ENCODE data around the gene TCEAL6. TPM values are rescaled to one million over a fixed set of nuclear protein-coding genes. Genes with fewer than 3 reads are reported as not detected.
"Not testable (repeated sequence)": the region's sequence is repeated elsewhere in the genome, so short reads cannot be mapped to it uniquely, and the experiment has no call there.

Gene TCEAL6
- not detected in 2 replicates for total RNA-seq

DNA sequence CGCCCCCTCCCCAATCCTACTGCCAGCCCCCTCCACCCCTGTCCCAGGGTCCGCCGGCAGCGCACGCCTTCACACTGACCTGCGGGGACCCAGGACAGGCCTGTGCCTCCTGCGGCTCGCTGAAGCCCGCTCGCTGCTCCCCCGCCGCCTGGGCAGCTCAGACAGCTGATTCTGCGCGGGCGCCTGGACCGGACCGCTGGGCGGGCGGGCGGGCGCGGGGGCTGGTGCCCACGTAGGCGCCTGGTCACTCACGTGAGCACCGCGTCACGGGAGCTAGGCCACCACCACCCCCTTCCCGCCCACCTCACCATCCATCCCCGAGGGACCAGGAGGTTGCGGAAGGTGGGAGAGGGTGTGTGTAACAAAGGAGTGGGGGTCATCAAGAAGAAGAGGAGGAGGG, at the start of gene TCEAL6:
Gene TCEAL6 (minus strand): TSS at position 208 of the 400 bp plus-strand sequence.
- not testable (repeated sequence) for DNase-seq (ENCODE audit: low read depth, low spot score)

DNA sequence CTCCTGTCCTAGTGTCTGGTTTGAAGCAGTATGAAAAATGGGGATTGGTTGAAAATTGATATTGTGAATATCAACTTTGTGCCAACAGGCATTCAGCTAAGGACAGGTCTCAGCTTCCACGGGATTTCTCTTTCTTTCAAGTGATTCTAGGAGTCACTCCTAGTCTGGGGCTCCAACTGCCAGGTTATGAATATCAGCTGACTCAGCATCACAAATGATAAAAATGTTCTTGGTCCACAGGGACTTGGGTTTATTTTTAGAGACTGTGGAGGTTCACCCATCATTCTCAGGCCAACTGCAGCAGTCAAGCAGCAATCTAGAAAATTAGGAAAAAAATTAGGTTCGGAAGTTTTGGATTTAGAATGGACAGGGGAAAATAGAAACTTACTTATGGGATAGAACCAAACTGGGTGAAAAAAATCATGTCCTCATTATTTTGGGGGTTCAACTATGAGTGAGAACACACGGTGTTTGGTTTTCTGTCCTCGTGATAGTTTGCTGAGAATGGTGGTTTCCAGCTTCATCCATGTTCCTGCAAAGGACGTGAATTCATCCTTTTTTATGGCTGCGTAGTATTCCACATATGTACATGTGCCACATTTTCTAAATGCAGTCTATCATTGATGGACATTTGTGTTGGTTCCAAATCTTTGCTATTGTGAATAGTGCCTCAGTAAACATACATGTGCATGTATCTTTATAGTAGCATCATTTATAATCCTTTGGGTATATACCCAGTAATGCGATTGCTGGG, 43.9 kb upstream of the TCEAL6 start:
- DNase-seq (ENCODE audit: low read depth, low spot score): no peak

GRCh38 chrX:102155806-102156179, 13.5 kb upstream of the TCEAL6 start, which contains the start of gene BEX5:
Gene BEX5, minus strand, starts transcription at chrX:102155977. Its CDS starts 1,712 bp downstream, at chrX:102154265.
- DNase-seq (ENCODE audit: low read depth, low spot score): peak; percentile 24

DNA sequence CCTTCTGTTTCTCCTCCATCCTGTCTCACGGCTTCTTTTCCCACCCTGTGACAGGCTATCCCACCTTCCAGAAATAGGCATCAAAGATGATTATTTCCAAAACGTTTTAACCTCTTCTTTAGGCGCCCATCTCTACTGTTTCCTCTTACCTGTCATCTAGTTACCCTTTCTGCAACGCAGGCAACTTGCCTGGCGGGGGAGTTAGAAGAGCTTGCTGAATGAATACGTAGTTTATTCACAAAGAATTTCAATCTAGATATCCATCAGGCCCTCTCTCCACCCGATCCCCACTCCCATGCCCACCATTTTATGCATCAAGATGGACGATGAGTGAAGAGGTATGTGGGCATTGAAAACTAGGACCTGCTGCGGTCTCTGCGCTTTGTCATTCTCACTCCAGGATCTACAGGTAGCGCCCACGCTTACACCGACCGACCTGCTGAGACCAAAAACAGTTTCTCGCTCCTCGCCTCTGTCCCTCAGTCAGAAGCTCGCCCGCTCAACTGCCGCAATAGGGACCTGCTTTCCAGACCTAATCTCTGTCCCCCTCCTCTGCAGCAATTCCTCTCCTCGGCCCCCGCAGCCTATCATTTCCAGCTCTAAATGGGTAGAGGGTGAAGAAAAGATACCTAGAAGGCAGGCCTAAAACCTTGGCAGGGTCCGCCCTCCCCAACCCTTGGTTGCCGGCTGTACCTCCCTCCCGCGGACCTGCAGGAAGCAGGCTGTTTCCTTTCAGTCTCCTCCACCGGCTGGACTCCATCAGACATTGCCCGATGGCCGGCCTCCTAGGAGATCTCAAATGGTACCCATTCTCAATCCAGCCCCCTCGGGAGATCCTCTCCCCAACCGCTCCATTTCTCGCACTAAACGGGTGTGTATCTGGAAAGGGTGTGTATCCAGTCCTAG, 12.9 kb upstream of the TCEAL6 start:
- no peak for DNase-seq (ENCODE audit: low read depth, low spot score)

DNA sequence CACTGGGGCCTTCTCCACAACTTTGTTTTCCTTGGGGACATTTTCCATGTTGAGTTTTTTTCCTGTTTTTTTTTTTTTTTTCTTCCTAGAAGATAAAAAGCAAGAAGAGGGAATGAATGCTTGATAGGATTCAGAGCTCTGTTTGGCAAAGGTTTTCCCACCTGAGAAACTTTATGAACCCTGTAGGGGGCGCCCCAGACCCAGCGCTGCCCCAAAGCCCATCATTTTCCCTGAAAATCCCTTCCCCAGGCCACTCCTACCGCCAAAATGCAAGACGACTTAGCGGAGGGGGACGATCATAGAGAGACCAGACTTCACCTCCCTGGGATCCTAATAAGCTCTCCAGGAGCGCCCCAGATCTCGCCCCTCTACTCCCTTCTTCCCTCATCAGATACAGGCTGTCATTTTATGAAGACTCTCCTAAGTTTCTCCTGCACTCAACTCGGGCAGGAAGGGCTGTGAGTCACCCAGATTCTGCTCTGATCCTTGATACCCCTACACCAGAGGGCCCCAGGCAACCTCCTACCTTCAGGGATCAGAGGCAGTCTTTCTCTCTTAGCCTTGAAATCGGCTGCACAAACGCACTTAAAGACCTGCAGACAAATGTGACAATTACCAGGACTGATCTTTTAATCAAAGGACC, 12.1 kb upstream of the TCEAL6 start:
- no peak for DNase-seq (ENCODE audit: low read depth, low spot score)

GRCh38 chrX:102141631-102142030, 650 bp downstream of the TCEAL6 start:
- DNase-seq (ENCODE audit: low read depth, low spot score): not testable (repeated sequence)

- DNase-seq (ENCODE audit: low read depth, low spot score): not testable (repeated sequence)
Observed at GRCh38 chrX:102140876-102141275, 1.4 kb downstream of the TCEAL6 start.

DNA sequence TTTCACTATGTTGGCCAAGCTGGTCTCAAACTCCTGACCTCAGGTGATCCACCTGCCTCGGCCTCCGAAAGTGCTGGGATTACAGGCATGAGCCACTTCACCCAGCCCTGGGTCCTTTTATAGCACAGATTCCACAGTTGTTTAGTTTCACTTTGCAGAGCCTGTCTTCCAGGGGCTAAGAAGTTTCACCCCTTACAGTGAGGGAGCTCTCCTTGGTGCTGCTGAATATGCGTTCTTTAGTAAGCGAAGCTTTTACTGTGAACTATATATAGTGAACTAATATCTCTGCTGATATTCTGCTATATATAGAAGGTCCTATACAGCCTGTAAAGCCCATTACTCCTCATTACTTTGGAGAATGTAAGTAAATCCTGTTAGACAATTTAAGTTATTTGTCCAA, 4.2 kb downstream of the TCEAL6 start:
- no peak for DNase-seq (ENCODE audit: low read depth, low spot score)

GRCh38 chrX:102129473-102129872, 12.8 kb downstream of the TCEAL6 start:
- DNase-seq (ENCODE audit: low read depth, low spot score): no peak

DNA sequence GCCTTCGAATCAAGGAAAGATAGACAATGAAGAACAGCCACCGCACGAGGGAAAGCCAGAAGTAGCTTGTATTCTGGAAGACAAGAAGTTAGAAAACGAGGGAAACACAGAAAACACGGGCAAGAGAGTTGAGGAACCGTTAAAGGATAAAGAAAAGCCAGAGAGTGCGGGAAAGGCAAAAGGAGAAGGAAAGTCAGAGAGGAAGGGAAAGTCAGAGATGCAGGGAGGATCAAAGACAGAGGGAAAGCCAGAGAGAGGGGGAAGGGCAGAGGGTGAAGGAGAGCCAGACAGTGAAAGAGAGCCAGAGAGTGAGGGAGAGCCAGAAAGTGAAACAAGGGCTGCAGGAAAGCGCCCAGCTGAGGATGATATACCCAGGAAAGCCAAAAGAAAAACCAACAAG, 15.4 kb downstream of the TCEAL6 start:
- no peak for DNase-seq (ENCODE audit: low read depth, low spot score)

GRCh38 chrX:102126080-102126818, 16.0 kb downstream of the TCEAL6 start:
- DNase-seq (ENCODE audit: low read depth, low spot score): not testable (repeated sequence)

DNA sequence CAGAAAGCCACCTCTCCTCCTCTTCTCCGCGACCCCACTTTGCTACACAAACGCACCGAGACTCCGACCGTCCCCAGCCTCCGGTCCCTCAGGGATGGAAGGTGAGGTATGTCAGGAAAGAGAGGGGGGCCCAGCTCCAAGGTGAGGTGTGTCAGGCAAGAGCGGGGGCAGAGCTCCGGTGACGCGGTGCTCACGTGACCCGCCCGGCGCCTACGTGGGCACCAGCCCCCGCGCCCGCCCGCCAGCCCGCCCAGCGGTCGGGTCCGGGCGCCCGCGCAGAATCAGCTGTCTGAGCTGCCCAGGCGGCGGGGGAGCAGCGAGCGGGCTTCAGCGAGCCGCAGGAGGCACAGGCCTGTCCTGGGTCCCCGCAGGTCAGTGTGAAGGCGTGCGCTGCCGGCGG, 16.8 kb downstream of the TCEAL6 start, which contains the start of gene TCEAL2:
Gene TCEAL2 (plus strand): TSS at position 244 of the 400 bp plus-strand sequence. CDS start 1,152 bp downstream, outside the sequence.
- DNase-seq (ENCODE audit: low read depth, low spot score): not testable (repeated sequence)

GRCh38 chrX:102125014-102125413, 17.3 kb downstream of the TCEAL6 start:
- DNase-seq (ENCODE audit: low read depth, low spot score): not testable (repeated sequence)

DNA sequence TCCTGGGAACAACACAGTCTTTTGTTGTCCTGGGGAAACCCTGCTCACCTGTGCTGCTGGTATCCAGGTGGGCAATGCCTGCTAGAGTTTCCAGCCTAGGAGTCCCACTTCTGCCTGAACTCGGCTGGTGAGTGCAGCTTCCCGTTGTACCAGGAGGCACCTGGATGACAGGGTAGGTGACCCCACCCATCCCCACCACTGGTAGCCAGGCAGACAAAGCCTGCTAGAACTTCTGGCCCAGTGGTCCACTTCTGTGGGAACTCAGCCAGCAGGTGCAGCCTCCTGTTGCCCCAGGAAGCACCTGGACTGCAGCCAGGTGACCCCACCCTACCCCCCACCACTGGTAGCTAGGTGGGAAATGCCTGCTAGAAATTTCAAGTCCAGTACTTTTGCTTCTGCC, 26.5 kb downstream of the TCEAL6 start:
- DNase-seq (ENCODE audit: low read depth, low spot score): no peak

- DNase-seq (ENCODE audit: low read depth, low spot score): no peak
Observed at GRCh38 chrX:102113367-102113766, 28.9 kb downstream of the TCEAL6 start.

Other genes with a start within 250 kb of the TCEAL6 start
- 0.95 and 1.2 TPM in 2 replicates for gene ZMAT1, start 210.5 kb downstream of the TCEAL6 start, total RNA-seq
- 0.13 TPM in 1 of 2 replicates, not detected in the other for gene TCEAL2, start 16.8 kb downstream of the TCEAL6 start, total RNA-seq
- 2.4 and 3.5 TPM in 2 replicates for gene BEX5, start 13.5 kb upstream of the TCEAL6 start, total RNA-seq
- gene TCP11X1, start 72.8 kb upstream of the TCEAL6 start, total RNA-seq: not detected in 2 replicates
- not detected in 2 replicates for gene NXF2, start 104.7 kb upstream of the TCEAL6 start, total RNA-seq